Astrocyte (in vitro differentiated cells and primary cell): ENCODE measurements around the gene TMEM179. TPM values are rescaled to one million over a fixed set of nuclear protein-coding genes. Genes with fewer than 3 reads are reported as not detected.

ENCODE experiments used
- DNase-seq: peaks from one replicate; pipeline ENCODE4 v3.0.0-alpha.2; 2010; ENCODE audit warnings: low read depth
- FAIRE-seq: peaks from 2 replicates; lab custom pipeline; 2011; peaks lifted over from hg19 to GRCh38; lab: Jason Lieb, UNC
- H2AFZ ChIP-seq: 2 replicates; pipeline ENCODE4 v1.6.0; 2012; ENCODE audit warnings: low read depth, low read length, inconsistent platforms
- H3K27ac ChIP-seq: 2 replicates; pipeline ENCODE4 v1.5.1; 2011; ENCODE audit warnings: low read depth, low read length, inconsistent platforms
- H3K27me3 ChIP-seq: 2 replicates; pipeline ENCODE4 v1.6.0; 2011; ENCODE audit warnings: low read length, inconsistent platforms; ENCODE audit not compliant: insufficient read depth
- H3K36me3 ChIP-seq: 2 replicates; pipeline ENCODE4 v1.5.1; 2011; ENCODE audit warnings: low read length, inconsistent platforms; ENCODE audit not compliant: insufficient read depth
- H3K4me1 ChIP-seq: 2 replicates; pipeline ENCODE4 v1.5.1; 2011; ENCODE audit warnings: low read length, inconsistent platforms; ENCODE audit not compliant: insufficient read depth
- H3K4me2 ChIP-seq: 2 replicates; pipeline ENCODE4 v1.6.0; 2012; ENCODE audit warnings: low read length, inconsistent platforms
- H3K4me3 ChIP-seq: 2 replicates; pipeline ENCODE4 v1.5.1; 2011; ENCODE audit warnings: low read depth, mild to moderate bottlenecking, low read length, inconsistent platforms; ENCODE audit not compliant: insufficient read depth
- H3K79me2 ChIP-seq: 2 replicates; pipeline ENCODE4 v1.6.0; 2012; ENCODE audit warnings: mild to moderate bottlenecking, low read length, inconsistent platforms; ENCODE audit not compliant: insufficient read depth
- H3K9ac ChIP-seq: 2 replicates; pipeline ENCODE4 v1.6.0; 2012; ENCODE audit warnings: mild to moderate bottlenecking, low read length, inconsistent platforms
- H3K9me3 ChIP-seq: 2 replicates; pipeline ENCODE4 v1.5.1; 2012; ENCODE audit warnings: low read depth, mild to moderate bottlenecking, low read length, inconsistent platforms; ENCODE audit not compliant: insufficient read depth
- H4K20me1 ChIP-seq: 2 replicates; pipeline ENCODE4 v1.6.0; 2012; ENCODE audit warnings: low read length, inconsistent platforms; ENCODE audit not compliant: insufficient read depth
- H3K27ac Mint-ChIP-seq: one replicate; pipeline ENCODE4 v1.8.0; 2021; ENCODE audit warnings: mild to moderate bottlenecking, mixed read lengths; ENCODE audit not compliant: unreplicated experiment
- H3K27me3 Mint-ChIP-seq: one replicate; pipeline ENCODE4 v1.8.0; 2021; ENCODE audit warnings: low read depth, mixed read lengths; ENCODE audit not compliant: unreplicated experiment
- H3K36me3 Mint-ChIP-seq: one replicate; pipeline ENCODE4 v1.8.0; 2021; ENCODE audit warnings: low read depth, mixed read lengths; ENCODE audit not compliant: unreplicated experiment
- H3K4me1 Mint-ChIP-seq: one replicate; pipeline ENCODE4 v1.8.0; 2021; ENCODE audit warnings: low read depth, mixed read lengths; ENCODE audit not compliant: unreplicated experiment
- H3K4me3 Mint-ChIP-seq: one replicate; pipeline ENCODE4 v1.8.0; 2021; ENCODE audit warnings: mild to moderate bottlenecking, moderate library complexity, mixed read lengths; ENCODE audit not compliant: unreplicated experiment
- H3K9me3 Mint-ChIP-seq: one replicate; pipeline ENCODE4 v1.8.0; 2021; ENCODE audit warnings: mild to moderate bottlenecking, mixed read lengths; ENCODE audit not compliant: unreplicated experiment
- EZH2 ChIP-seq: IDR thresholded peaks from 2 replicates; pipeline ENCODE4 v1.6.1; 2012; ENCODE audit warnings: mild to moderate bottlenecking, low read length, inconsistent platforms; ENCODE audit not compliant: insufficient read depth
- total RNA-seq: library from RNA; stranded (reverse); gene quantifications from 2 replicates; pipeline ENCODE4 v1.2.1, GENCODE V29; 2021
- TF ChIP-seq, protein P1 (sequence below): IDR thresholded peaks from 2 replicates; pipeline ENCODE4 v1.5.1; 2011; ENCODE audit warnings: low read depth, mild to moderate bottlenecking, inconsistent platforms, low read length, moderate library complexity; ENCODE audit not compliant: insufficient read depth

The TMEM179 gene
- total RNA-seq, 1 donor from 2014 or later = 0.82 TPM

GRCh38 chr14:104572668-104573067, 31.9 kb downstream of the TMEM179 start:
- H3K27ac Mint-ChIP-seq = peak overlapping the region; percentile 41

GRCh38 chr14:104572024-104572626, 32.4 kb downstream of the TMEM179 start:
- Histone ChIP-seq H3K4me2 (no peak overlapping the region), H3K36me3 (no peaks in the 10 kb centered on the region), H3K27me3 (no peaks in the 10 kb centered on the region), H3K27ac (no peak overlapping the region), H3K9me3 (no peaks in the 10 kb centered on the region), H2AFZ (no peak overlapping the region), H4K20me1 (no peaks in the 10 kb centered on the region), H3K79me2 (no peaks in the 10 kb centered on the region), H3K4me1 (no peaks in the 10 kb centered on the region), H3K9ac (no peak overlapping the region), H3K4me3 (no peak overlapping the region)
- TF ChIP-seq, protein P1, sequence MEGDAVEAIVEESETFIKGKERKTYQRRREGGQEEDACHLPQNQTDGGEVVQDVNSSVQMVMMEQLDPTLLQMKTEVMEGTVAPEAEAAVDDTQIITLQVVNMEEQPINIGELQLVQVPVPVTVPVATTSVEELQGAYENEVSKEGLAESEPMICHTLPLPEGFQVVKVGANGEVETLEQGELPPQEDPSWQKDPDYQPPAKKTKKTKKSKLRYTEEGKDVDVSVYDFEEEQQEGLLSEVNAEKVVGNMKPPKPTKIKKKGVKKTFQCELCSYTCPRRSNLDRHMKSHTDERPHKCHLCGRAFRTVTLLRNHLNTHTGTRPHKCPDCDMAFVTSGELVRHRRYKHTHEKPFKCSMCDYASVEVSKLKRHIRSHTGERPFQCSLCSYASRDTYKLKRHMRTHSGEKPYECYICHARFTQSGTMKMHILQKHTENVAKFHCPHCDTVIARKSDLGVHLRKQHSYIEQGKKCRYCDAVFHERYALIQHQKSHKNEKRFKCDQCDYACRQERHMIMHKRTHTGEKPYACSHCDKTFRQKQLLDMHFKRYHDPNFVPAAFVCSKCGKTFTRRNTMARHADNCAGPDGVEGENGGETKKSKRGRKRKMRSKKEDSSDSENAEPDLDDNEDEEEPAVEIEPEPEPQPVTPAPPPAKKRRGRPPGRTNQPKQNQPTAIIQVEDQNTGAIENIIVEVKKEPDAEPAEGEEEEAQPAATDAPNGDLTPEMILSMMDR = no peak
- no peak for TF ChIP-seq EZH2
- Mint-ChIP-seq H3K9me3 (no peaks in the 10 kb centered on the region), H3K4me1 (no peaks in the 10 kb centered on the region), H3K27ac (peak overlapping the region; percentile 41), H3K4me3 (no peak overlapping the region), H3K36me3 (no peaks in the 10 kb centered on the region), H3K27me3 (peaks cover 38% of the 10 kb centered on the region)
- FAIRE-seq = no peak
- DNase-seq = no peak

More at GRCh38 chr14:104572668-104573067, 31.9 kb downstream of the TMEM179 start:
- Mint-ChIP-seq H3K4me3 (no peak overlapping the region), H3K27me3 (peaks cover 38% of the 10 kb centered on the region), H3K36me3 (no peaks in the 10 kb centered on the region), H3K9me3 (no peaks in the 10 kb centered on the region), H3K4me1 (no peaks in the 10 kb centered on the region)
- no peaks in the 10 kb centered on the region for H3K79me2 ChIP-seq
- no peak overlapping the region for H3K9ac ChIP-seq
- H3K4me2 ChIP-seq = no peak overlapping the region
- FAIRE-seq (no peak), DNase-seq (no peak)
- H3K4me1 ChIP-seq = no peaks in the 10 kb centered on the region
- no peaks in the 10 kb centered on the region for H3K9me3 ChIP-seq
- no peak overlapping the region for H3K4me3 ChIP-seq
- H3K27ac ChIP-seq = no peak overlapping the region
- no peaks in the 10 kb centered on the region for H3K36me3 ChIP-seq
- H4K20me1 ChIP-seq = no peaks in the 10 kb centered on the region
- H3K27me3 ChIP-seq = no peaks in the 10 kb centered on the region
- TF ChIP-seq, protein P1 = no peak
- TF ChIP-seq EZH2 = no peak
- H2AFZ ChIP-seq = no peak overlapping the region

DNA sequence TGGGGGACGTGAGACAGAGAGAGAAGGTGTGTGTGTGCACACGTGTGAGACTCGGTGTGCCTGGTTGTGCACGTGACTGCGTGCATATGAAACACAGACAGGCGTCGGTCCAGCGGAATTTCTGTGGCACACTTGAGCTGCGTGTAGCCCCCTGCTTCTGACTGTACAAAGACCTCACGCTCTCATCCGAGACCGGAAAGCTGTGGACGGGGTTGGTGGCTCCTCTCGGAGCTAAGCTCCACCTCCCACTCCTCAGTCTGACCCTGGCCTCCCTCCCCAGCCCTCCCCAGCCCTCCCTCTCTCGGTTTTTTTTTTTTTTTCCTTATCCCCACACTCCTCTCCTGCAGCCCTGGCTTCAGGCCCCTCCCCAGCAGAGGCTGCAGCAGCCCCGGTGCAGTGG, 33.3 kb downstream of the TMEM179 start:
- Mint-ChIP-seq H3K27me3 (peaks cover 44% of the 10 kb centered on the region), H3K27ac (no peak overlapping the region), H3K4me3 (no peak overlapping the region), H3K9me3 (no peaks in the 10 kb centered on the region), H3K36me3 (no peaks in the 10 kb centered on the region), H3K4me1 (no peaks in the 10 kb centered on the region)
- H3K9me3 ChIP-seq = no peaks in the 10 kb centered on the region
- FAIRE-seq (no peak), DNase-seq (no peak)
- no peak overlapping the region for H3K4me2 ChIP-seq
- no peak overlapping the region for H3K27ac ChIP-seq
- no peak overlapping the region for H2AFZ ChIP-seq
- H3K9ac ChIP-seq = no peak overlapping the region
- H3K79me2 ChIP-seq = no peaks in the 10 kb centered on the region
- H3K36me3 ChIP-seq = no peaks in the 10 kb centered on the region
- no peaks in the 10 kb centered on the region for H3K4me1 ChIP-seq
- no peaks in the 10 kb centered on the region for H3K27me3 ChIP-seq
- no peaks in the 10 kb centered on the region for H4K20me1 ChIP-seq
- TF ChIP-seq, protein P1 = no peak
- TF ChIP-seq EZH2 = no peak
- no peak overlapping the region for H3K4me3 ChIP-seq
